Left ventricle myocardium inferior (tissue), 1 donor: ENCODE data around the gene TBC1D30. TPM values are rescaled to one million over a fixed set of nuclear protein-coding genes. Genes with fewer than 3 reads are reported as not detected.

ENCODE experiments used
- DNase-seq: peaks from one replicate; pipeline ENCODE4 v3.0.0-alpha.2; 2020
- H3K27ac ChIP-seq: fragments of 200-600 bp; replicated peaks from 2 replicates; pipeline ENCODE4 v1.8.0; 2021
- H3K27me3 ChIP-seq: fragments of 200-600 bp; 2 replicates; pipeline ENCODE4 v1.8.0; 2021; ENCODE audit warnings: low read depth
- H3K36me3 ChIP-seq: fragments of 200-600 bp; 2 replicates; pipeline ENCODE4 v1.8.0; 2021
- H3K4me1 ChIP-seq: fragments of 200-600 bp; 2 replicates; pipeline ENCODE4 v1.8.0; 2021
- H3K4me3 ChIP-seq: fragments of 200-600 bp; 2 replicates; pipeline ENCODE4 v1.8.0; 2021; ENCODE audit warnings: mild to moderate bottlenecking, moderate library complexity
- H3K9me3 ChIP-seq: fragments of 200-600 bp; replicated peaks from 2 replicates; pipeline ENCODE4 v1.8.0; 2021
- intact Hi-C: fragments of 100-400 bp; cut with micrococcal nuclease; formaldehyde crosslinking; loops from one replicate; pipeline ENCODE4 v1.11.0; 2022
- total RNA-seq: library from RNA; stranded (reverse); fragmentation: NEBNext Ultra II Directional; extraction: Animal tissue kit (Norgen Biotek cat#: 25700); gene quantifications from one replicate; pipeline ENCODE4 v1.2.1, GENCODE V29; 2021
- TF ChIP-seq, protein P1 (sequence below): fragments of 200-600 bp; IDR thresholded peaks from 2 replicates; pipeline ENCODE4 v1.8.0; 2021; ENCODE audit warnings: antibody characterized with exemption, mild to moderate bottlenecking, borderline replicate concordance
- donor health status: DM: no; HTN: yes; CAD: no; lungs with severe emphysema.

Gene TBC1D30
- total RNA-seq, 1 donor from 2014 or later: 0.77 TPM

DNA sequence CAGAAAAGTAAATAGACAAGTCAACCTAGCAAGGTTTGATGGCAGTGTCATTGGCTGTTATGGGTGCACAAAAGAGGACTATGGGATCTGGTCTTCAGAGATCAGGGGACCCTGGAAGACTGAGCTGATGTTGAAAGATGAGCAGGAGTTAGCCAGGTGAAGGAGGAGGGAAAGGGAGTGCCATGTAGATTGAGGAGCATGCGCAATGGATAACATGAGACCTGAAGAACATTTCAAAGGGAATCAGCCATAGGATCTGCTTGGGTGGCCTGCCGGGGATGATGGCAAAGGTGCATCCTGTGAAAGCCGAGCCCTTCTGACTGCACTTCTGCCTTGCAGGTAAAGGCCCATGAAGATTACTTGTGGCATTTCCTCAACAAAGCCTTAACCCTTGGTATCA is 90.8 kb downstream of the TBC1D30 start:
- Histone ChIP-seq H3K4me3 (no peak overlapping the region), H3K27ac (no peak overlapping the region), H3K36me3 (no peaks in the 10 kb centered on the region), H3K27me3 (peaks cover 20% of the 10 kb centered on the region), H3K4me1 (no peaks in the 10 kb centered on the region), H3K9me3 (no peaks in the 10 kb centered on the region)
- TF ChIP-seq, protein P1, sequence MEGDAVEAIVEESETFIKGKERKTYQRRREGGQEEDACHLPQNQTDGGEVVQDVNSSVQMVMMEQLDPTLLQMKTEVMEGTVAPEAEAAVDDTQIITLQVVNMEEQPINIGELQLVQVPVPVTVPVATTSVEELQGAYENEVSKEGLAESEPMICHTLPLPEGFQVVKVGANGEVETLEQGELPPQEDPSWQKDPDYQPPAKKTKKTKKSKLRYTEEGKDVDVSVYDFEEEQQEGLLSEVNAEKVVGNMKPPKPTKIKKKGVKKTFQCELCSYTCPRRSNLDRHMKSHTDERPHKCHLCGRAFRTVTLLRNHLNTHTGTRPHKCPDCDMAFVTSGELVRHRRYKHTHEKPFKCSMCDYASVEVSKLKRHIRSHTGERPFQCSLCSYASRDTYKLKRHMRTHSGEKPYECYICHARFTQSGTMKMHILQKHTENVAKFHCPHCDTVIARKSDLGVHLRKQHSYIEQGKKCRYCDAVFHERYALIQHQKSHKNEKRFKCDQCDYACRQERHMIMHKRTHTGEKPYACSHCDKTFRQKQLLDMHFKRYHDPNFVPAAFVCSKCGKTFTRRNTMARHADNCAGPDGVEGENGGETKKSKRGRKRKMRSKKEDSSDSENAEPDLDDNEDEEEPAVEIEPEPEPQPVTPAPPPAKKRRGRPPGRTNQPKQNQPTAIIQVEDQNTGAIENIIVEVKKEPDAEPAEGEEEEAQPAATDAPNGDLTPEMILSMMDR: no peak
- no peak for DNase-seq
- intact Hi-C loops: no loop called here

DNA sequence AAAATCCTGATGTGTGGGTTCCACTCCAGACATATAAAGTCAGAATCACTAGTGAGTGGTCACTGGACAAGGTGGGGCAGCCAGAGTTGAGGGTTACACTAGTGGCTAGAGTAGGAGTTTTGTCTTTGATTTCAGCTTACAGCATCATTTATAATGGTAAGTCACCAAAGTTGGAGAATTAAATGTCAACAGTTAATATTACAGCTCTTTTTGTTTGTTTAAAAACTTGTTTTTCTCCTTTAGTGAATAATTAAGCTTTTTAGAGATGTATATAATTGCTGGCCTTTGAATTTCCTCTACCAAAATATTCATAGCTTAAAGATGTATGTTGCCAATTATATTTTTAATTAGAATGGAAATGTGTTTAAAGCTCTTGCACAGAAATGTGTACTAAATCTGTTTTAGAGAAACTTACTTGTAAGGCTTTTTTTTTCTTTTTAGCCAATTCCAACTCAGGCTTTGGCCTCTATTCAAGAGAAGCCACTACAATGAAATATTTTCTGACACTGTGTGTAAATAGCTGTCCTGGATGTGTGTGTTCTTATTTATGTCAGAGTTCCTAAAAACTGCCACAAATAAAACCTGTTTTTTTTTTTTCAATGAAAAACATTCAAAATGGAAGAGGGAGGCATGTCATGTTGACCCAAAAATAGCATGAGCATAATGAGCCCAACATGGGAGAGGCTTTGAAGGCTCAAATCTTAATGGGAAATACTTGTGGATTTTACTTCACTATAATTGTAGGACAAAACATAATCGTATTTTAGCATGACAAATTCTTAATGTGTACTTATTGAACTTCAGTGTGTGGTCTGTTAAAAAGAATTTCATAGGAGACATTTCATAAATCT is 92.2 kb downstream of the TBC1D30 start:
- Histone ChIP-seq H3K27ac (no peak overlapping the region), H3K4me1 (no peaks in the 10 kb centered on the region), H3K4me3 (no peak overlapping the region), H3K9me3 (no peaks in the 10 kb centered on the region), H3K27me3 (peaks cover 20% of the 10 kb centered on the region), H3K36me3 (no peaks in the 10 kb centered on the region)
- DNase-seq: no peak
- TF ChIP-seq, protein P1: no peak
- intact Hi-C loops: no loop called here

DNA sequence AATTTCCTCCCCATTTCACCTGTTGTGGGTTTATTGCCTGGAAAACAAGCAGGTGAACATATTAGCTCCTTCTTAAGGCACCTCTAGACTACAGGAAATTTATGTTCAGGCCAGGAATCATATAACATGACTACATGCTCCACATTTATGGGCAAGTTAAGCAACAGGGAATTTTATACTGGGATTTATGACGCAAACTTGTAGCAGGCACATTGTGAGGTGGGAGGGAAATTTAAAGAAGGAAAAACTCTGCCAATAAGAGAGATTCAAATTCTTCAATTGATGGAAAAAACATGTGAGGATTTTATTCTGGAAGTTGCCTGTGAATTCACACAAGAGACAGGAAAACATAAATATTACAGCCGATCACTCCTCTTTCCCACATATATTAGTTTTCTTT is 93.9 kb downstream of the TBC1D30 start:
- TF ChIP-seq, protein P1: no peak
- intact Hi-C loops: no loop called here
- no peaks in the 10 kb centered on the region for H3K9me3 ChIP-seq
- H3K4me3 ChIP-seq: no peak overlapping the region
- no peaks in the 10 kb centered on the region for H3K4me1 ChIP-seq
- H3K27me3 ChIP-seq: peaks cover 20% of the 10 kb centered on the region
- no peak for DNase-seq
- no peaks in the 10 kb centered on the region for H3K36me3 ChIP-seq
- no peak overlapping the region for H3K27ac ChIP-seq

DNA sequence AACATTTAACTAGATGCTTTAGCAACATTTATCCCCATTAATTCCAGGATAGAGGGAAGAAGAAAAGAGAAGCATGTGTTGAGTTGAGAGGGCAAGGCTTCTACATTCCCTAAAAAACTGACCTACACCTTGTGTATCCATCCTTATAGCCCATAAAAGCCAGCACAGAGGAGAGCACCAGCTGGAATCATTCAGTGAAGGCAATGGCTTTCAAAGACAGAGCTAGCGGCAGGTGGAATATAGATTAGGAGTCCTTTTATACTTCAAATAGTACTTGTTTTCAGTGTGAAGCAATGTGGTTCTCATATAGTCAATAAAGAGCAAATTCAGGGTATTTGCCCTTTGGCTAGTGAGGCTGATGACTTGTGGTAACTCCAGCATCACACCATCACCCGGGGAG is 94.4 kb downstream of the TBC1D30 start:
- TF ChIP-seq, protein P1: no peak
- no peaks in the 10 kb centered on the region for H3K9me3 ChIP-seq
- intact Hi-C loops: no loop called here
- no peaks in the 10 kb centered on the region for H3K36me3 ChIP-seq
- DNase-seq: no peak
- no peak overlapping the region for H3K27ac ChIP-seq
- peaks cover 20% of the 10 kb centered on the region for H3K27me3 ChIP-seq
- H3K4me1 ChIP-seq: no peaks in the 10 kb centered on the region
- H3K4me3 ChIP-seq: no peak overlapping the region

DNA sequence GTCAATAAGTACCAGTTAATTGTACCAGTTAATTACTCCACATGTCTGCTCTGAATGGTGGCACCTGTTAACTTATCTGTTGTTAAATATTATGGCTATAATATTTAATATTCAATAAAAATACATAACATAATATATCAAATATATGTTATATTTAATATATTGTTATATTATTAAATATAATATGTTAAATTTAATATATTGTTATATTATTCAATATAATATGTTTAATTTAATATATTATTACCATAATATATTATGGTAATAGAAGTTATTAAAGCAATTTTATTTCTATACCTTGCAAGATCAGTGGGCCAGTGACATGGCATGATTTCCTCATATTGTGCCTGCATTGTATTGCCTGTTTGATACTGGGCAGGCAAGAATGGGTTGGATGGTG is 98.4 kb downstream of the TBC1D30 start:
- TF ChIP-seq, protein P1: no peak
- no peak overlapping the region for H3K27ac ChIP-seq
- no peaks in the 10 kb centered on the region for H3K4me1 ChIP-seq
- peaks cover 20% of the 10 kb centered on the region for H3K27me3 ChIP-seq
- no peak overlapping the region for H3K4me3 ChIP-seq
- no peak for DNase-seq
- intact Hi-C loops: no loop called here
- no peaks in the 10 kb centered on the region for H3K9me3 ChIP-seq
- no peaks in the 10 kb centered on the region for H3K36me3 ChIP-seq
